HG02610 (cell line): ENCODE measurements around the gene GIMAP2.
"Not testable (repeated sequence)": the region's sequence is repeated elsewhere in the genome, so short reads cannot be mapped to it uniquely, and the experiment has no call there.

Source experiments
- ATAC-seq: cut with Tn5 transposase; IDR thresholded peaks from one replicate; pipeline ENCODE4 v1.9.1; 2021; ENCODE audit warnings: mild to moderate bottlenecking, moderate library complexity; ENCODE audit not compliant: unreplicated experiment

GIMAP2 gene

DNA sequence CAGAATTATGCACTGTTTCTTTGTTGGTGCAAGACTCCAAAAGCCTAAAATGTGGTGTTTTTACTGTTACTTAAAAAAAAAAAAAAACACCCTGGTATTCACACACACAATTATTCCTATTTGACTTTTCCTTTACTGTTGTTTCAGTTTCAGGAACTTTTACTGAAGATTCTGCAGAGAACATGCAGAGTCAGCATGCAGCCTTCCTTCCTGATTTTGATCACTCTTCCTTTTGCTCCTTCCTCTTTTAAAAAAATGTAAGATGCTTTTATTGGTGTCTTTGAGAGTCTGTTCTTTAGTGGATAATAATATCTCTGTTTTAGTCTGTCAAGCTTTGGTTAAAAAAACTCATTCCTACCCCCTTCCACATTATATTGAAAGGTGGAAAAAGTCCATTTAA is 9.2 kb upstream of the GIMAP2 start:
- not testable (repeated sequence) for ATAC-seq

DNA sequence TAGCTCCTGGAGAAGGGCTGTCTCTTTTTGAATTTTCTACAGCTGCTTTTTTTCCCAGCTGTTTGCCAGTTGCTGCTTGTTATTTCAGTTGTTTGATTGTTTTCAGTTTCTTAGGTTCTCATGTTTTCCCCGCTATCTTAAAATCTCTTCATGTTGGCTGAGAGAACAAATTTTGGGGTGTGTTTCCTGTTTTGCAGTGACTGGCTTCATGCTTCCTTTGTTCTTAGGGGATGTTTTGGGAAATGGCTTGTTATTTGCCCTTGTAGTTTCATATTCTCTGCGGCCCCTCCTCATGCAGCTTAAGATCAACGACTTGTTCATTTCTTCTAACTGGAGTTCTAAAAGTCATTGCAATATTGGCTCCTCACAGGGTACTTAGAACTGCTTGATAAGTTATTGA is 8.7 kb upstream of the GIMAP2 start:
- not testable (repeated sequence) for ATAC-seq

DNA sequence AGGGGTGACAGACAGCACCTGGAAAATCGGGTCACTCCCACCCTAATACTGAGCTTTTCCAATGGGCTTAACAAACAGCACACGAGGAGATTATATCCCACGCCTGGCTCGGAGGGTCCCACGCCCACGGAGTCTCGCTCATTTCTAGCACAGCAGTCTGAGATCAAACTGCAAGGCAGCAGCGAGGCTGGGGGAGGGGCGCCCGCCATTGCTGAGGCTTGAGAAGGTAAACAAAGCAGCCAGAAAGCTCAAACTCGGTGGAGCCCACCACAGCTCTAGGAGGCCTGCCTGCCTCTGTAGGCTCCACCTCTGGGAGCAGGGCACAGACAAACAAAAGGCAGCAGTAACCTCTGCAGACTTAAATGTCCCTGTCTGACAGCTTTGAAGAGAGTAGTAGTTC is 6.9 kb upstream of the GIMAP2 start:
- not testable (repeated sequence) for ATAC-seq

DNA sequence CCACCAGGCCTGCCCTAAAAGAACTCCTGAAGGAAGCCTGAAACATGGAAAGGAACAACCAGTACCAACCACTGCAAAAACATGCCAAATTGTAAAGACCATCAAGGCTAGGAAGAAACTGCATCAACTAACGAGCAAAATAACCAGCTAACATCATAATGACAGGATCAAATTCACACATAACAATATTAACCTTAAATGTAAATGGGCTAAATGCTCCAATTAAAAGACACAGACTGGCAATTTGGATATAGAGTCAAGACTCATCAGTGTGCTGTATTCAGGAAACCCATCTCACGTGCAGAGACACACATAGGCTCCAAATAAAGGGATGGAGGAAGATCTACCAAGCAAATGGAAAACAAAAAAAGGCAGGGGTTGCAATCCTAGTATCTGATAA is 5.1 kb upstream of the GIMAP2 start:
- not testable (repeated sequence) for ATAC-seq

DNA sequence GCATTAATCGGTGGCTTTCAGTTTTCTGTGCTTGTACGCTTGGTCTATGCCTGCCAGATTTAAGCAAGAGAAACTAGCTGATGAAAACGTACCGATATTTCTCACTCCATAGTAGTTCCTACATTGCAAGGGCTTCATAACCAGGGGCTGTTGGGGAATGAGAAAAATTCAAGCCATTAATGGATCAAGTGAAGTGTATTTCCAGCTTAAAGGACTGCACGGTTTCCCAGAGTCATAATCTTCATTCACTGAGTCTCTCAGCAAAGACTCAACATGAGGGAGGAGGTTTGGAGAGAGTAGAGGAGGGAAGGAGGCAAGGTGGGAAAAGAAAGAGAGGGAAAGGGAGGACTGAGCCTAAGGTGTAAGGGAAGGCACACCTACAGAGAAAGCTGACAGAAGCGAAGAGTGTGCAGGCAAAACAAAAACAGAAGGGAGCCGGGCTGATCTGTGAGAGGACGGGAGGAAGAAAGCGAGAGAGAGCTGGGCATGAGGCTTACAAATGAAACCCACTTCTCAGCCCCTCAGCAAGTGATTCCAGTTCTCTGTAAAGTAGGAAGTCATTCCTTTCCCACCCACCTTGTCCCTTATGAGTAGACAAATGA is 625 bp downstream of the GIMAP2 start:
- ATAC-seq, result no peak

DNA sequence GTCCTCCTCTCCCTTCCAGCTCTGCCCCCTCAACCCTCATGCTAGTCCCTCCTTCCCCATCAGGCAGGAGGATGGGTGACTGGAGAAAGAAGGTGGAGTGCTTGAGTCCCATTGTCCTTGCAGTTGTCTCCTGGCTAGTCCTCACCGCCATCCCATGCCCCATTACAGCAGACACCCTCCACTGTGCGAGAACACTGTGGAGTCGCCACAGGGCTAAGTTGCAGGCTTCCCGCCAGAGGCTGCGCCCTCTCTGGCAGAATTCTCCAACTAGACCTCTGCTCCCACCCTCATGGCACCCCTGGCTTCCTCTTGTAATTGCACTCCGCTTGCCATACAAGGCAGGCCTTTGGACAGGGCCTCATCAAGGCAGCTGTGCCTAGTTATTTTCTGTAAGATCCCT is 3.1 kb downstream of the GIMAP2 start:
- ATAC-seq, result no peak

DNA sequence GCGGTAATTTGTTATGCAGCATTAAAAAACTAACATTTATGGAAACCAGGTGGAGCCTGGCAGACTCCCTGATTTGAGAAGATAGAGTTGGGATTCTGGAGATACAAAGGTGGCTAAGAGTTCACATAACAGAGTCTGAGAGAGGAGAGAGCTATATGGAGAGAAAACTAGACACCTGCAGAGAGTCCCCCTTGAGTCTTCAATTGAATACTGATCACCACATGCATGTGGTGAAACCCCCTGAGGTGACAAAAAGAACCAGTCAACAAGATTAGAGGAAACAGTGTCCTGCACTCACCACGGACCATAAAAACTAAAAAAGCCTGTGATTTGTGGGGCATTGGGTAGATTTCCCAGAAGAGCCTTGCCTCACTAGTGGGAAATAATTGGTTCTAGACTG is 10.1 kb downstream of the GIMAP2 start:
- ATAC-seq, result no peak

DNA sequence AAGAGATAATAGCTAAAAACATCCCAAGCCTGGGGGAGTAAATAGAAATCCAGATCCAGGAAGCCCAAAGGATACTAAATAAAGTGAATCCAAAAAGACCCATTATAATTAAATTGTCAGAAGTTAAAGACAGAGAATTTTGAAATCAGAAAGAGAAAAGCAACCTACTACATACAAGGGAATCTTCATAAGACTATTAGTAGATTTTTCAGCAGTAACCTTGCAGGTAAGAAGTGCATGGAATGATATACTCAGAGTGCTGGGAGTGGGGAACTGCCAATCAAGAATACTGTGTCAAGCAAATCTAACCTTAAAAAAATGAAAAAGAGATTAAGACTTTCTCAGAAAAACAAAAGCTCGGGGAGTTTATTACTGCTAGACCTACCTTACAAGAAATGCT is 17.7 kb downstream of the GIMAP2 start:
- no peak for ATAC-seq

DNA sequence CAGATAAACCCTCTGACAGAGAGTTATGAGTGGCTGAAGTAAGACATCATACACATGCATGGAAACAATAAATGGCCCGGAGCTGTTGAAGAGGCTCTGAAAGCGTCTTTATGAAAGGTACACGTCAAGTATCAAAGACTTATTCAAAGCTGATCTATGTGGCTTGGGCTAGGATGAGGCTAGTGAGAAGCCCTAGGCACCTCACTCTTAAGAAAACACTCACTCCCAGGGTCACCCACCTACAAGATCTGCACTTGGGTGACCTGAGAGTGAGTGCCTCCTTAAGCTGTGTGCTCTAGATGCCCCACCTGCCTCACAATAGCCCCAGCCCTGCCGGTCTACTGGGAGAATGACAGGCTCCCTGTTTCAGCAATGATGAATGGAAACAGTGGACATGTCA is 29.8 kb downstream of the GIMAP2 start:
- ATAC-seq, result no peak

DNA sequence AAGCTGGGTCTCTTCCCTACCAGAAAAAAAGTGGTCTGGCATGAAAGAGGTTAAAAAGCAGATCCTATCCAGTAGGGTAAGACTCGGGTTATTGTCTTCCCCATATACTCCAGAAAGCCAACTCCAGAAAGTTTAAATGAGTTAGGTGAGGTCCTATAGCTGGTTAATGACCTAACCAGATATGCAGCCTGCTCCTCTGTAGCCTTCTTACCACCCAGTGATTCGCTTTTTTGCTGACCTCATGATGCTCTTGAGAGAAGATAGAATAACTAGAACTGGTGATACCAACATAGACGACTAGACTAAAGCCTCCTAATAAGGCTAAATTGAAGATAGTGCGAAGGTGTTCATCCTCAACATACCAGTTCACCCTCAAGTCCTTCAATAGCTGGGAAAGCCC is 30.2 kb downstream of the GIMAP2 start:
- no peak for ATAC-seq

DNA sequence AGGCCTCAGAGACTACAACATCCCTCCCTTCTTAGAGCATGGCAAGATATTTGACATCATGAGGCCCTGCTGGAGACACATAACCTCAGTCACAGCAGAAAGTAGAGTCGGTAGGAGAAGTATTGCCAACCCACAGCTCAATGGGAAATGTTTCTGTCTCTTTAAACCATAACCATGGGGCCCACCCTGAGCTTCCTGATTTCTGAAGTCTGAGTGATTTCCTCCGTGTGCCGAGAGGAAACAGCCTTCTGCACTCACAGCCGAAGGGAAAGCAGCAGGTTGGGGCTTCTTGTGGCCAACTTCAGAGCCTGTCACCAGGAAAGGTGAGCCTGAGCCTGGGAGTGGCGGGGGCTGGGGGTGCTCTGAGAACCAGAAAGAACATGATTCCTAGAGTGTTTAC is 30.9 kb downstream of the GIMAP2 start, which contains the start of gene GIMAP1:
Gene GIMAP1 (plus strand): TSS at position 246 of the 400 bp plus-strand sequence. CDS start 2,435 bp downstream, outside the sequence.
- no peak for ATAC-seq

DNA sequence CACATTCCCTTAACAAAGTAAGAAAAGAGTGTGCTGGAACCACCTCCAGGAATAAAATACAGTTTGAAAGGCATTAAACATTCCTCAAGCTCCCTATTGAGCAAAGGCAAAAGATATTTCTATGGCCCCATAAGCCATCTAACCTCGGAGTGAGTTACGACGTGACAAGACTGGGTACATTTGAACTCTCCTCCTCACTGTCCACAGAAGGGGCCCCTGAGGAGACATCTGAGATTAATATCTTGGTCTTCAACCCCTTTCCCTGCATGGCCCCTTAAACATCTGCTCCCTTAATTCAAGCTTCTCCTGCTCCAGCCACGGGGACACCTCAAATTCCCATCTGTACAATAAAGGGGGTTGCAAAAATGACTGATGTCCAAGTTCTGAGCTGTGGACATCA is 31.4 kb downstream of the GIMAP2 start:
- no peak for ATAC-seq

DNA sequence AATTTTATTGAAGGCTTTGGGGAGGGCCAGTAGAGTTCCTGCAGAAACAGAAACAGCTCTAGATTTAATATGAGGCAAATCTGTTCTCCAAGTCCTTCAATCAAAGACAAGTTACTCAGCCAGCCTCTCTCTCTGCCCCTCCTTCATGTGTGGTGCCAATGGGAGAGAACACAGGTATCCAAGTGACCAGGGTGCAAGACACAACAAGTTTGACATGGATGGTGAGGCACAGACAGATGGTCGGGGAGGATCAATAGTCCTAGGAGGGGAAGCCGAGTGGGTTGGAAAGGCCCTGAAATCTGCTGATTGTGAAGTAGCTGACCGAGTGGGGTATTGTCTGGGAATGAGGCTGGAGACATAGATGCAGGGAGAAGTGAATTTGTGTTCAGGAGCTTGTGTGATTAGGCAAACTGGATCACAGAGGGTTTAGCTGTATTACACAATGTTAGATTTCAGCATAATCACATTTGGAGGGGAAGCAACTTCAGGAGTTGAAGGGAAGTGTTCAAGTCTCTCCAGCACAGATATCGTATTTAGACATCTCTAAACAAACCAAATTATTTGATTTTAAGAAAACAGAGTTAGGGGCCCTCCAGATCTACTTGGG is 32.4 kb downstream of the GIMAP2 start:
- no peak for ATAC-seq

DNA sequence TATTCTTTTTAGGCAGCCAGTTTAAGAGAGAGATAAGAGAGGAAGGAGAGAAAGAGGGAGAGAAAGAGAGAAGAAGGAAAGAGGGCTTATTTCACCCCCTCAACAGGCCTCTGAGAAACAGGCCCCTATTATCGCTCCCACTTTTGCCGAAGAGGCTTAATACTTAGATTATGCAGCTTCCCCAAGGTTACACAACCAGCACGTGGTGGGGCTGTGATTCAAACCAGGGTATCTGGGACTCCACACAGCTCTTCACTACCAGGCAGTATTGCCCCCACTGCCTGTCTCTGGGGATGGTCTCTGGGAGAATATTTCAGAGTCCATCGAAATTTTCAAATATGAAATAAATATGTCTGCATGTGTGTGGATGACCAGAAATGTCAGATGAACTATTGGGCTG is 33.9 kb downstream of the GIMAP2 start:
- no peak for ATAC-seq

DNA sequence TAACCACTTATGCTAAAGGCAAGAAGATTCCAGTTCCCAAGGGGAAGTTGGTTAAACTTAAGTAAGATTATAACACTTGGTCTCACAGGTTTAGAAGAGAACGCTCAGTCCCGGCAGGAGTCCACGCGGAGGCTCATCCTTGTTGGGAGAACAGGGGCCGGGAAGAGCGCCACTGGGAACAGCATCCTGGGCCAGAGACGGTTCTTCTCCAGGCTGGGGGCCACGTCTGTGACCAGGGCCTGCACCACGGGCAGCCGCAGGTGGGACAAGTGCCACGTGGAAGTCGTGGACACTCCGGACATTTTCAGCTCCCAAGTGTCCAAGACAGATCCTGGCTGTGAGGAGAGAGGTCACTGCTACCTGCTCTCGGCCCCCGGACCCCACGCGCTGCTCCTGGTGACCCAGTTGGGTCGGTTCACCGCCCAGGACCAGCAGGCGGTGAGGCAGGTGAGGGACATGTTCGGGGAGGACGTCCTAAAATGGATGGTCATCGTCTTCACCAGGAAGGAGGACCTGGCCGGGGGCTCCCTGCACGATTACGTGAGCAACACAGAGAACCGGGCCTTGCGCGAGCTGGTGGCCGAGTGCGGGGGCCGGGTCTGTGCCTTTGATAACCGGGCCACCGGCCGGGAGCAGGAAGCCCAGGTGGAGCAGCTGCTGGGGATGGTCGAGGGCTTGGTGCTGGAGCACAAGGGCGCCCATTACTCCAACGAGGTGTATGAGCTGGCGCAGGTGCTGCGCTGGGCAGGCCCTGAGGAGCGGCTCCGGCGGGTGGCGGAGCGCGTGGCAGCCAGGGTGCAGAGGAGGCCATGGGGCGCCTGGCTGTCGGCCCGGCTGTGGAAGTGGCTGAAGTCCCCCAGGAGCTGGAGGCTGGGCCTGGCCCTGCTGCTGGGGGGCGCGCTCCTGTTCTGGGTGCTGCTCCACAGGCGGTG is 34.7 kb downstream of the GIMAP2 start:
- no peak for ATAC-seq

DNA sequence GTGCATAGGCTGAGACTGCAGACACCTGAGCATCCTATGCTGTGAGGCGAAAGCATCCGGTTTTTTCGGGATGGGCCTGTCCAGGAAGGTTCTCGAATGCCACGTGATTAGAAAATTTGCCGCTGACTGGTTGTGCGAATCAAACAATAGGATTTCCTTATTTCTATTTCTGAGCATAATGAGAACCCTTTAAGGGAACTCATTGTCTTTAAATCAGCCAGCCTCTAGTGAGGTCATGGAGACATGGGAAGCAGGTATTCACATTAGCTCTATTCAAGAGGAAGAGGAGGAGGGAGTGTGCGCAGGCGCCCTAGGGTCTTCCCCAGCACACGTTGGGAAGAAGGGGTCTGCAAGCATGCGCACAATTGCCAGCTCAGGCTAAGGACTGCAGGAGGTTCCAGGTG is 36.5 kb downstream of the GIMAP2 start:
- ATAC-seq, result no peak

DNA sequence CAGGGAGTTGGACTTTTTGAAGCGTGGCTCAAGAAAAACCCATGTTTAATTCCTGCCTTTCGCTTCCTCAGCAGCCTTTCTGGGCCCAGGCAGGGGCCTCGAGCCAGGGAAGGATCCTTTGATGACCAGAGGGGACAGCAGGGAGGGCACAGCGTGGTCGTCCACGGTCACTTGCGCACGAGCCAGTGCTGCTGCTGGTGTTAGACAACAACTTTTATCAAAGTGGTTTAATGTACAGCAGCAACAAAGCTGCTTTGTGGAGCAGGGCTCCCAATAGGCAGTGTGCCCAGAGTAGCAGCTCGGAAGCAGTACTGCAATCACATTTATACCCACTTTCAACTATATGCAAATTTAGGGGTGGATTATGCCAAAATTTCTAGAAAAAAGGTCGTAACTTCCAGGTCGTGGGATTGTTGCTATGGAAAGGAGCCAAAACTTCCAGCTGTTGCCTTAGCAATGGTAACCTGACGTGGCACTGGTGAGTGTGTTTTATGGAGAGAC is 37.0 kb downstream of the GIMAP2 start:
- ATAC-seq, result no peak

DNA sequence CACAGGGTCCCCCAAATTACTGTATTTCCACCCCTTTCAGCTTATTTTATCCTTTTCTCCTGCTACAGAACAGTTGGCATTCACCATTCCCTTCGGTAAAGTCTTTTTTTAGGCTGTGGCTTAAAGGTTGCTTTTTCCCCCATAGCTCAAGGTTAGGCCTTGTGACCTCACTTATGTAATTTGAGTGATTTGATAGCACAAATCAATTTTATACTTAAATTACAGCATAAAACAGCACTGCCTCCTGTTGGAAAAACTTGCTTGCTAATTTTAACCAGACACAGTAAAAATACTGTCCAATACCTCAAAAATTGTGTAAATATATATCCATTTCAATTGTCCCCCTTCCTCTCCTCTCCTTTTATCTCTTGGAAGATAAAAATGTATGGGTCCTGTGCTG is 38.0 kb downstream of the GIMAP2 start:
- ATAC-seq, result no peak

DNA sequence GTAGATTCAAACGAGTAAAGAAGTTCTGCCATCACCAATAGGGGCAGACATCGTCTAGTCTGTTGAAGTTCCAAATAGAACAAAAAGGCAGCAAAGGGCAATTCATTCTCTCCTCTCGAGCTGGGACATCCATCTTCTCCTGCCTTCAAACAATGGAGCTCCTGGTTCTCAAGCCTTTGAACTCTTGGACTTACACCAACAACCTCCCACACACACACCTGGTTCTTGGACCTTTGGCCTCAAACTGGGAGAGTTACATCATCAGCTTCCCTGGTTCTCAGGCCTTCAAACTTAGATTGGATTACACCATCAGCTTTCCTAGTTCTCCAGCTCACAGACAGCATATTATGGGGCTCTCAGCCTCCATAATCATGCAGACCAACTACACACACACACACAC is 41.9 kb downstream of the GIMAP2 start:
- ATAC-seq, result no peak

DNA sequence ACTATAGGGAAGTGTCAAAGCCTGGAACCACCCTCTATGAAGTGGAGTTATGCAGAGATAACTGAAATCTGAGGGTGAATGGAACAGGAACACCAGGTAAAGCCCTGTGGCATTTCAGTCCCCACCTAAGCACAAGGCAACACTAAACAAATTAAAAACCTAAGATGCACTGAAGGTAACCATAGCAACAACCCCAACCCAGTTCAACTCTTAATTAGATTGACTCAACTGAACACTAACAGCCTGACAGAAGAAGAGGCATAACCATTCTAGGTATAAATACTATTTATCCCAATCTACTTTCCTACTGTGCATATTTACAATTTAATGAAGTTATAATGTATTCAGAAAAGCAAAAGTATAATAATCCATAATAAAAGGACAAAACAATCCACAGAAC is 42.5 kb downstream of the GIMAP2 start:
- no peak for ATAC-seq

DNA sequence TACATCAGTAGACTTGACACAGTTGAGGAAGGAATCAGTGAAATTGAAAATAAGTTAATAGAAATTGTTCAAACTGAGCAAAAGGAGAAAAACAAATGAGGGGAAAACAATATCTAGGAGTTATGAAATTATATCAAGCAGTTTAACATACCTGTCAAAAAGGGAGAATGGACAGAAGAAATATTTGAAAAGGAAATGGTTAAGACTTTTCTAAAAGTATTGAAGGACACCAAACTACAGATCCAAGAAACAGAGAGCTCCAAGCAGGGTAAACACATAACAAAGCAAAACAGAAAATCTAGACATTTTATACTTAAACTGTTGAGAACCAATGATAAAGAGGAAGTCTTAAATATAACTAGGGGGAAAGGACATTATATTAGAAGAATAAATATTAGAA is 43.1 kb downstream of the GIMAP2 start:
- ATAC-seq, result no peak

DNA sequence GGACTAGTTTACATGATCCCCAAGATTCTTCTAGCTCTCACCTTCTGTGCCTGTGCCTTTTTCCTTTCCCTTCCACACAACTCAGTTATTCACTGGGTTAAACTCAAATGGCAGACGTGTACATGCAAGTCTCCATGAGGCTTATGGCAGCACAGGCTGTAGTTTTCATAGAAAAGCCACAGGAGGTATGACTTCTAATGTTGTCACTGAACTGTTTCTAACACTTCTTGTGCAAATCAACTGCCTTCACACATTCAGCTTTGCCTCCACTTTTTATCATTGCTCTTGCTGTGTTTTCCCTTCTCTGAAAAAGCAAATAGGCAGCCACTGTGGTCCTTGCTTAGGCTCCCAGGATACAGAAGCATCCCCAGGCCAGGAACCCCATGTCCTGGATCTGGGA is 46.4 kb downstream of the GIMAP2 start:
- ATAC-seq, result no peak
